Activated naive CD8-positive, alpha-beta T cell treated with anti-CD3 and anti-CD28 coated beads, Interleukin-2, amount 50 U/mL, for 16 hours (primary cell): ENCODE data around the gene DOCK4.

Source experiments
- DNase-seq: peaks from one replicate; pipeline ENCODE4 v3.0.0-alpha.2; 2020; ENCODE audit warnings: low read depth, low spot score

The DOCK4 gene

GRCh38 chr7:112160130-112160770, 45.9 kb downstream of the DOCK4 start:
- DNase-seq: no peak

- DNase-seq: no peak
Measured at GRCh38 chr7:112159351-112159750, 46.8 kb downstream of the DOCK4 start.

- DNase-seq: no peak
Measured at GRCh38 chr7:112157072-112157471, 49.1 kb downstream of the DOCK4 start.

- no peak for DNase-seq
Measured at GRCh38 chr7:112156412-112156811, 49.8 kb downstream of the DOCK4 start.

GRCh38 chr7:112154690-112155089, 51.5 kb downstream of the DOCK4 start:
- DNase-seq: no peak

GRCh38 chr7:112152186-112152585, 54.0 kb downstream of the DOCK4 start:
- DNase-seq: no peak

- DNase-seq: no peak
Measured at GRCh38 chr7:112150823-112151641, 55.2 kb downstream of the DOCK4 start.

- DNase-seq: no peak
Measured at GRCh38 chr7:112149734-112150133, 56.5 kb downstream of the DOCK4 start.

- DNase-seq: no peak
Measured at GRCh38 chr7:112147793-112148361, 58.3 kb downstream of the DOCK4 start.

- DNase-seq: no peak
Measured at GRCh38 chr7:112145206-112145605, 61.0 kb downstream of the DOCK4 start.

GRCh38 chr7:112144284-112145059, 61.7 kb downstream of the DOCK4 start:
- no peak for DNase-seq

- DNase-seq: no peak
Measured at GRCh38 chr7:112143582-112143981, 62.6 kb downstream of the DOCK4 start.

GRCh38 chr7:112143136-112143535, 63.1 kb downstream of the DOCK4 start:
- DNase-seq: no peak

- DNase-seq: no peak
Measured at GRCh38 chr7:112140600-112140999, 65.6 kb downstream of the DOCK4 start.

GRCh38 chr7:112138938-112139337, 67.3 kb downstream of the DOCK4 start:
- DNase-seq: no peak

GRCh38 chr7:112138325-112138852, 67.8 kb downstream of the DOCK4 start:
- DNase-seq: no peak

- DNase-seq: no peak
Measured at GRCh38 chr7:112137141-112138101, 68.8 kb downstream of the DOCK4 start.

GRCh38 chr7:112136271-112137008, 69.8 kb downstream of the DOCK4 start:
- DNase-seq: no peak

- no peak for DNase-seq
Measured at GRCh38 chr7:112135815-112136214, 70.4 kb downstream of the DOCK4 start.

- DNase-seq: no peak
Measured at GRCh38 chr7:112134039-112134438, 72.2 kb downstream of the DOCK4 start.
